Activated CD4-positive, alpha-beta memory T cell treated with anti-CD3 and anti-CD28 coated beads, Interleukin-2, amount 10 ng/mL, durations not matched to agents 7 days and 5 days (primary cell): ENCODE results near the gene SAMMSON. TPM values are rescaled to one million over a fixed set of nuclear protein-coding genes. Genes with fewer than 3 reads are reported as not detected.

Experiments used
- CTCF ChIA-PET: fragments of 350-600 bp; sonication (Branson Sonifier 250); formaldehyde crosslinking; loops from one replicate; lab custom pipeline; 2021; ENCODE audit warnings: antibody characterized with exemption, inconsistent platforms; lab: Charles Lee
- POLR2A ChIA-PET: fragments of 350-600 bp; sonication (Branson Sonifier 250); formaldehyde crosslinking; loops from one replicate; lab custom pipeline; 2021; ENCODE audit warnings: antibody characterized with exemption; lab: Charles Lee
- DNase-seq: peaks from one replicate; pipeline ENCODE4 v3.0.0-alpha.2; 2020
- H3K27ac Mint-ChIP-seq: one replicate; pipeline ENCODE4 v1.8.0; 2021; ENCODE audit warnings: mild to moderate bottlenecking, mixed read lengths
- H3K27me3 Mint-ChIP-seq: one replicate; pipeline ENCODE4 v1.8.0; 2021; ENCODE audit warnings: mixed read lengths
- H3K36me3 Mint-ChIP-seq: one replicate; pipeline ENCODE4 v1.8.0; 2021; ENCODE audit warnings: low read depth, mixed read lengths
- H3K4me1 Mint-ChIP-seq: one replicate; pipeline ENCODE4 v1.8.0; 2021; ENCODE audit warnings: mixed read lengths
- H3K4me3 Mint-ChIP-seq: one replicate; pipeline ENCODE4 v1.8.0; 2021; ENCODE audit warnings: mild to moderate bottlenecking, mixed read lengths
- H3K9me3 Mint-ChIP-seq: one replicate; pipeline ENCODE4 v1.8.0; 2021; ENCODE audit warnings: mixed read lengths
- total RNA-seq, 2 experiments: library from RNA; stranded (reverse); gene quantifications; one replicate each; pipeline ENCODE4 v1.2.3, GENCODE V29; 2021

SAMMSON gene
- total RNA-seq, 2 experiments from 2014 or later: not detected

- H3K4me3 Mint-ChIP-seq: no peak overlapping the region
- DNase-seq: no peak
- H3K36me3 Mint-ChIP-seq: no peaks in the 10 kb centered on the region
- H3K4me1 Mint-ChIP-seq: no peaks in the 10 kb centered on the region
- no peak overlapping the region for H3K27ac Mint-ChIP-seq
- POLR2A ChIA-PET: no interaction called here
- CTCF ChIA-PET: no interaction called here
- no peaks in the 10 kb centered on the region for H3K27me3 Mint-ChIP-seq
- H3K9me3 Mint-ChIP-seq: no peaks in the 10 kb centered on the region
Measured at GRCh38 chr3:69993757-69994156, 5.8 kb upstream of the SAMMSON start.

DNA sequence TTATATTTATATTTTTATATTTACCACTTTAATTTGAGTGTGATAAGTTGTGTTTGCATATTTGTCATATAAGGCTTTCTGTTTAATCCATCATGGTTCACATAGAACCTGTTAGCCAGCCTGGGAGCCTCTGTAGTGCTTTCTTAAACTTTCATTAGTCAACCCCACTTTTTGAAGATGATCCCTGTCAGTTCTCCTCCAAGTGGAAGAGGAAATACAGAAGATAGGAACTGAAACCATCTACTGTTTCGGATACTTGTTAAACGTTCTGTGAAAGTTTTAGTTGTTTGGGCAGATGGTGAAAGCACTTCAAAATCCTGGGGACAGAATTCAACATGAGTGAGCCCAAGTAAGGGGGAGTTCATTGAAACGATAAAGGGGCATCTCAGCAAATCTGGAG is 4.6 kb upstream of the SAMMSON start:
- CTCF ChIA-PET: no interaction called here
- H3K27ac Mint-ChIP-seq: no peak overlapping the region
- no peak overlapping the region for H3K4me3 Mint-ChIP-seq

GRCh38 chr3:69997631-69998307 is 1.8 kb upstream of the SAMMSON start:
- H3K4me1 Mint-ChIP-seq: no peaks in the 10 kb centered on the region
- H3K27ac Mint-ChIP-seq: no peak overlapping the region
- no peak overlapping the region for H3K4me3 Mint-ChIP-seq
- no peak for DNase-seq
- ChIA-PET POLR2A (no interaction called here), CTCF (no interaction called here)
- no peaks in the 10 kb centered on the region for H3K36me3 Mint-ChIP-seq
- no peaks in the 10 kb centered on the region for H3K9me3 Mint-ChIP-seq
- no peaks in the 10 kb centered on the region for H3K27me3 Mint-ChIP-seq

More for the DNA sequence above, 4.6 kb upstream of the SAMMSON start:
- DNase-seq: no peak
- no peaks in the 10 kb centered on the region for H3K36me3 Mint-ChIP-seq
- H3K4me1 Mint-ChIP-seq: no peaks in the 10 kb centered on the region
- no peaks in the 10 kb centered on the region for H3K9me3 Mint-ChIP-seq
- POLR2A ChIA-PET: no interaction called here
- no peaks in the 10 kb centered on the region for H3K27me3 Mint-ChIP-seq

DNA sequence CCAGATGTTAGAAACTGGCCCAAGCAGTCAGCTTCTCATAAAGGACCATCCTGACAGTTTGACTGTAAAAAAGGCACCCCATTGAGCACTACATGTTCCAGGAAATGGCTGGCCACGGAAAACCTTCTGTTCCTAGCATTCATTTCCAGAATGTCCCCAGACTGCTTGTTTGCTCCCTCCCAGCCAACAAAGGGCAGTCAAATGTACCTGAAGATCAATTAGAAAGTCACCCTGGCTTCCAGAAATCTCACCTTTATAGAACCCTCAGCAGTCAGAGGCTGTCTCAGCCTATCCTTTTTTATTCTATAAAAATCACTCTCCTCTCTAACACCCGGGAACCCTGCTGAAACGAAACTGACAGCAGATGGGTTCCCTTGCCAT is 784 bp upstream of the SAMMSON start:
- no peaks in the 10 kb centered on the region for H3K9me3 Mint-ChIP-seq
- no peaks in the 10 kb centered on the region for H3K4me1 Mint-ChIP-seq
- ChIA-PET POLR2A (no interaction called here), CTCF (no interaction called here)
- no peaks in the 10 kb centered on the region for H3K27me3 Mint-ChIP-seq
- H3K36me3 Mint-ChIP-seq: no peaks in the 10 kb centered on the region
- DNase-seq: no peak
- H3K27ac Mint-ChIP-seq: no peak overlapping the region
- no peak overlapping the region for H3K4me3 Mint-ChIP-seq

DNA sequence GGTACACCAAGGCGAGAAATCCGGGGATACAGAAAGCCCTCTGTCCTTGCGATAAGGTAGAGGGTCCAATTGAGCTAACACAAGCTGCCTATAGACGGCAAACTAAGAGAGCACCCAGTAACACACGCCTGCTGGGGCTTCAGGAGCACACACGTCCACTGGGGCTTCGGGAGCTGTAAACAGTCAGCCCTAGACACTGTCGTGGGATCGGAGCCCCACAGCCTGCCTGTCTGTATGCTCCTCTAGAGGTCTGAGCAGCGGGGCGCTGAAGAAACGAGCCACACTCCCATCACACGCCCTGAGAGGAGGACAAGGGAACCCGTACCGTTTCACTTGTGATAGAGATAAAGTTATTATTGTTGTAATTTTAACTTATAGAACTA is 486 bp downstream of the SAMMSON start:
- H3K36me3 Mint-ChIP-seq: no peaks in the 10 kb centered on the region

GRCh38 chr3:70000563-70001081 is 1.1 kb downstream of the SAMMSON start:
- DNase-seq: no peak
- Mint-ChIP-seq H3K36me3 (no peaks in the 10 kb centered on the region), H3K27me3 (no peaks in the 10 kb centered on the region), H3K27ac (no peak overlapping the region), H3K4me1 (no peaks in the 10 kb centered on the region), H3K9me3 (no peaks in the 10 kb centered on the region), H3K4me3 (no peak overlapping the region)
- ChIA-PET CTCF (no interaction called here), POLR2A (no interaction called here)

More for the DNA sequence above, 486 bp downstream of the SAMMSON start:
- H3K9me3 Mint-ChIP-seq: no peaks in the 10 kb centered on the region
- ChIA-PET POLR2A (no interaction called here), CTCF (no interaction called here)
- no peak for DNase-seq
- H3K27ac Mint-ChIP-seq: no peak overlapping the region
- no peaks in the 10 kb centered on the region for H3K4me1 Mint-ChIP-seq
- H3K4me3 Mint-ChIP-seq: no peak overlapping the region
- H3K27me3 Mint-ChIP-seq: no peaks in the 10 kb centered on the region

DNA sequence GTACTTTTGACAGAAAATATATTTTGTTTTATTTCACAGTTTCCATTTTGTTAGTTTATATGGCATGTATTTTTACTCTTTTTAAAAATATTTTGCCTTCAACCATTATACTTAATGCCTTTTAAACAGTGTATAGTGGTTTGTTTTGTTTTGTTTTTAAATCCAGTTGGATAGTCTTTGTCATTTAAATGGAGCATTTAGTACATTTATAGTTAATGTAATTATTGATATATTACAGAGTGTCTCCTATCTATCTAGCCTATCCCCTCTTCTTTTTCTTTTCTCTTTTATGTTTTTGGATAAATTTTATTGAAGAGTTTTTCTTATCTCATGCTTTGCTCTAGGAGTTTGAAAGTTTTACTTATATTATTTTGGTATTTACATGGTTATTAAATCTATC is 3.6 kb downstream of the SAMMSON start:
- CTCF ChIA-PET: no interaction called here

GRCh38 chr3:70006089-70006488 is 6.6 kb downstream of the SAMMSON start:
- no peaks in the 10 kb centered on the region for H3K4me1 Mint-ChIP-seq
- no peaks in the 10 kb centered on the region for H3K27me3 Mint-ChIP-seq
- ChIA-PET CTCF (no interaction called here), POLR2A (no interaction called here)
- H3K27ac Mint-ChIP-seq: no peak overlapping the region
- H3K9me3 Mint-ChIP-seq: no peaks in the 10 kb centered on the region
- H3K4me3 Mint-ChIP-seq: no peak overlapping the region
- no peak for DNase-seq
- H3K36me3 Mint-ChIP-seq: no peaks in the 10 kb centered on the region

More for the DNA sequence above, 3.6 kb downstream of the SAMMSON start:
- POLR2A ChIA-PET: no interaction called here
- Mint-ChIP-seq H3K36me3 (no peaks in the 10 kb centered on the region), H3K9me3 (no peaks in the 10 kb centered on the region), H3K27ac (no peak overlapping the region), H3K4me1 (no peaks in the 10 kb centered on the region), H3K27me3 (no peaks in the 10 kb centered on the region), H3K4me3 (no peak overlapping the region)
- no peak for DNase-seq

DNA sequence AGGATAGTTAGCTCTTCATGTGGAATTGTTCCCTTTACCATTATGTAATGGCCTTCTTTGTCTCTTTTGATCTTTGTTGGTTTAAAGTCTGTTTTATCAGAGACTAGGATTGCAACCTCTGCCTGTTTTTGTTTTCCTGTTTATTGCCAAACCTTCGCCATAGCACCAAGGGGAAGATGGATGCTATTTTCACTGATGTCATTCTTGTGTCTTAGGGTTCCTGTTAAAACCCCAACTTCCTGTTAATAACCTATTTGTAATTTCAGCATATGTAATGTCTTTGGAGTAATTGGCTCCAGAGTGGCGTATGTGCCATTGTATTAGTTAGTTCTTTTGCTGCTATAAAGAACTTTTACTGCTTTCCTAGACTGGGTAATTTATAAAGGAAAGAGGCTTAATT is 10.8 kb downstream of the SAMMSON start:
- Mint-ChIP-seq H3K27me3 (no peaks in the 10 kb centered on the region), H3K27ac (no peak overlapping the region), H3K36me3 (no peaks in the 10 kb centered on the region), H3K4me3 (no peak overlapping the region), H3K4me1 (no peaks in the 10 kb centered on the region), H3K9me3 (no peaks in the 10 kb centered on the region)
- ChIA-PET CTCF (no interaction called here), POLR2A (no interaction called here)
- no peak for DNase-seq

GRCh38 chr3:70011582-70011981 is 12.0 kb downstream of the SAMMSON start:
- POLR2A ChIA-PET: no interaction called here
- Mint-ChIP-seq H3K9me3 (no peaks in the 10 kb centered on the region), H3K4me1 (no peaks in the 10 kb centered on the region), H3K36me3 (no peaks in the 10 kb centered on the region), H3K27me3 (no peaks in the 10 kb centered on the region), H3K27ac (no peak overlapping the region), H3K4me3 (no peak overlapping the region)
- CTCF ChIA-PET: no interaction called here
- no peak for DNase-seq

DNA sequence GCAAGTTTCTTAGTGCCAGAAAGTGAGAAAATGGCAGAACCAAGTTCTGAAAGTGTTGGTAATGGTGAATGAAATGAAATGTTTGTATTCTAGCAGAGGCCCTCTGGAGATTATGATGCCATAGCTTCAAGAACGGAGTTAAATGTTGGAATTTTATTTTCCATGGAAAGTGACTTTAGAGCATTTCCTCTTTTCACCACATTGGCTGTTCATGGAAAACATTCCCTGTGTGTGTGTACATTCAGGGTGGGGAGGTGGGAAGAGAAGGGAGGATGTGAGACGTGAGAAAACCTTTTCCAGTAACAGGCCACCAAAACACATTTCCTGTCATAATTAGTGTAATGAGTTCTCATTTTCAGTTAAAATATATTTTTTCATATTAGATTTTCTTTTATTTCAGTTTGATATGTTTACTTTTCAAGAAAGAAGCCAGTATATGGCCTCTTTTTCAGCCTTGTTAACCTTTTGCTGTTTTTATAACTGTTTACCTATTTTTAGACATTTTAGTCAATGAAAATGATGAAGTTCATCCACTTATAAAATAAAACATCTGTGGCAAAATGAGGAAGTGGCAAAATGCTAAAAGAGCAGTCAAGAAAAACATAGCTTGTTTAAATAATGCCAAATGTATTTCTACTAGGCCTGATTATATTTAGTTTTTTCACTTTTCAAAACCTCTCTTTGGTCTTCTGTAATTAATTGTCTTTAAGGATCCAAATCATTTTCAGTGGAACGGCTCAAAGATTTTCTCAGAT is 21.6 kb downstream of the SAMMSON start:
- Mint-ChIP-seq H3K4me1 (no peaks in the 10 kb centered on the region), H3K27ac (no peak overlapping the region), H3K27me3 (no peaks in the 10 kb centered on the region), H3K9me3 (no peaks in the 10 kb centered on the region), H3K4me3 (no peak overlapping the region), H3K36me3 (no peaks in the 10 kb centered on the region)
- DNase-seq: no peak
- POLR2A ChIA-PET: no interaction called here
- CTCF ChIA-PET: no interaction called here

DNA sequence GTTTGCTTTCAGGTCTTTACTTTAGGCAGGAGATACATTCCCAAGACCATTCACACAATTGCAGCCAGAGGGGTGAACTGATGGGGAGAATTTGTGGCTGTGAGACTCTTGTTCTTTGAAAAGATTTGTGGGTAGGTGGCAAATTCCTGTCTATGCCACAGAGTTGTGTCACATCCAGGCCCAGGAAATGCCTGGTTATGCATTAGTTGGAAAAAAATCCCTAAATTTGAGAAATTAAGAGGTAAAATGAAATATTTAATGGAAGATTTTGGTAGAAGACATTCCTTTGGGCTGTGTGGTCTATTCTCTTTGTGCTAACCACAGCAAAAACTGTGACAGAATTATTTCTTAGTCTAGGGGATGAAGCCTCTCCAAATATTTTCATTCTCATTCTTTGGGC is 28.8 kb downstream of the SAMMSON start:
- Mint-ChIP-seq H3K27ac (no peak overlapping the region), H3K36me3 (no peaks in the 10 kb centered on the region), H3K4me3 (no peak overlapping the region), H3K27me3 (no peaks in the 10 kb centered on the region), H3K4me1 (no peaks in the 10 kb centered on the region), H3K9me3 (no peaks in the 10 kb centered on the region)
- ChIA-PET POLR2A (no interaction called here), CTCF (no interaction called here)
- DNase-seq: no peak

GRCh38 chr3:70038693-70039092 is 39.2 kb downstream of the SAMMSON start:
- H3K9me3 Mint-ChIP-seq: no peaks in the 10 kb centered on the region
- no peak overlapping the region for H3K4me3 Mint-ChIP-seq
- no peak overlapping the region for H3K27ac Mint-ChIP-seq
- H3K27me3 Mint-ChIP-seq: no peaks in the 10 kb centered on the region
- DNase-seq: no peak
- ChIA-PET POLR2A (interaction anchor here (0.7 kb wide), 1 partner anchor 1071 kb away, joined by 3 read pairs; no protein-coding TSS in a partner anchor), CTCF (no interaction called here)
- H3K4me1 Mint-ChIP-seq: no peaks in the 10 kb centered on the region
- H3K36me3 Mint-ChIP-seq: no peaks in the 10 kb centered on the region

GRCh38 chr3:70040386-70040785 is 40.9 kb downstream of the SAMMSON start:
- no peaks in the 10 kb centered on the region for H3K4me1 Mint-ChIP-seq
- H3K36me3 Mint-ChIP-seq: no peaks in the 10 kb centered on the region
- no peak for DNase-seq
- H3K9me3 Mint-ChIP-seq: no peaks in the 10 kb centered on the region
- H3K27ac Mint-ChIP-seq: no peak overlapping the region
- no peaks in the 10 kb centered on the region for H3K27me3 Mint-ChIP-seq
- ChIA-PET POLR2A (no interaction called here), CTCF (no interaction called here)
- no peak overlapping the region for H3K4me3 Mint-ChIP-seq
